GM08714 (cell line): ENCODE data around the gene ZSWIM8.

Experiments
- H3K4me3 ChIP-seq: fragments of 200-500 bp; sonication (Bioruptor generic); 2 replicates; pipeline ENCODE4 v1.5.1; 2014; ENCODE audit warnings: mild to moderate bottlenecking, low read length, inconsistent platforms
- ZNF274 ChIP-seq: IDR thresholded peaks from 2 replicates; pipeline ENCODE4 v1.6.1; 2012; ENCODE audit warnings: mild to moderate bottlenecking, low read depth, low read length

Gene ZSWIM8

GRCh38 chr10:73843261-73843660, 57.9 kb downstream of the ZSWIM8 start:
- no peak overlapping the region for H3K4me3 ChIP-seq
- TF ChIP-seq ZNF274 = no peak

- H3K4me3 ChIP-seq = no peak overlapping the region
- TF ChIP-seq ZNF274 = no peak
Measured at GRCh38 chr10:73847031-73847430, 61.6 kb downstream of the ZSWIM8 start.

GRCh38 chr10:73848821-73849489, 63.5 kb downstream of the ZSWIM8 start:
- H3K4me3 ChIP-seq = no peak overlapping the region
- TF ChIP-seq ZNF274 = no peak

GRCh38 chr10:73850211-73850610, 64.8 kb downstream of the ZSWIM8 start:
- H3K4me3 ChIP-seq = no peak overlapping the region
- no peak for TF ChIP-seq ZNF274

GRCh38 chr10:73850863-73851461, 65.6 kb downstream of the ZSWIM8 start:
- H3K4me3 ChIP-seq = no peak overlapping the region
- no peak for TF ChIP-seq ZNF274
